ENCODE results near the gene KIF1B. TPM values are rescaled to one million over a fixed set of nuclear protein-coding genes. Genes with fewer than 3 reads are reported as not detected.

KIF1B gene
- total RNA-seq, 1 experiment from 2014 or later, result 33.0 TPM

- intact Hi-C loops (cut with micrococcal nuclease; ENCODE audit: unreplicated experiment) (no loop called here), in situ Hi-C loops (cut with HindIII; ENCODE audit: low pct_unique_long_range_greater_than_20kb, low sequenced_read_pairs) (no loop called here)
- no peak for TF ChIP-seq POLR2AphosphoS5 (IDR thresholded peaks at IDR 0.05; ENCODE audit: low read depth, low read length)
- TF ChIP-seq TCF7L2 (IDR thresholded peaks at IDR 0.05; ENCODE audit: low read depth, low read length), result no peak
- TF ChIP-seq REST (IDR thresholded peaks at IDR 0.05; ENCODE audit: insufficient read depth in 1 of 2, low read depth in 2 of 2, low read length in 1 of 2), result no peak
- TF ChIP-seq, protein P1, sequence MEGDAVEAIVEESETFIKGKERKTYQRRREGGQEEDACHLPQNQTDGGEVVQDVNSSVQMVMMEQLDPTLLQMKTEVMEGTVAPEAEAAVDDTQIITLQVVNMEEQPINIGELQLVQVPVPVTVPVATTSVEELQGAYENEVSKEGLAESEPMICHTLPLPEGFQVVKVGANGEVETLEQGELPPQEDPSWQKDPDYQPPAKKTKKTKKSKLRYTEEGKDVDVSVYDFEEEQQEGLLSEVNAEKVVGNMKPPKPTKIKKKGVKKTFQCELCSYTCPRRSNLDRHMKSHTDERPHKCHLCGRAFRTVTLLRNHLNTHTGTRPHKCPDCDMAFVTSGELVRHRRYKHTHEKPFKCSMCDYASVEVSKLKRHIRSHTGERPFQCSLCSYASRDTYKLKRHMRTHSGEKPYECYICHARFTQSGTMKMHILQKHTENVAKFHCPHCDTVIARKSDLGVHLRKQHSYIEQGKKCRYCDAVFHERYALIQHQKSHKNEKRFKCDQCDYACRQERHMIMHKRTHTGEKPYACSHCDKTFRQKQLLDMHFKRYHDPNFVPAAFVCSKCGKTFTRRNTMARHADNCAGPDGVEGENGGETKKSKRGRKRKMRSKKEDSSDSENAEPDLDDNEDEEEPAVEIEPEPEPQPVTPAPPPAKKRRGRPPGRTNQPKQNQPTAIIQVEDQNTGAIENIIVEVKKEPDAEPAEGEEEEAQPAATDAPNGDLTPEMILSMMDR (IDR thresholded peaks at IDR 0.05), result no peak
- TF ChIP-seq SIN3A (IDR thresholded peaks at IDR 0.05; ENCODE audit: borderline replicate concordance, insufficient read depth, low read depth, low read length), result no peak
- Histone ChIP-seq H3K4me1 (ENCODE audit: control insufficient read depth, insufficient read depth, low read length) (no peaks in the 10 kb centered on the region), H3K4me3 (ENCODE audit: low read depth in 2 of 2, low read length in 2 of 2) (no peak overlapping the region), H3K27ac (ENCODE audit: low read length) (no peak overlapping the region), H3K9me3 (ENCODE audit: control insufficient read depth, insufficient read depth, low read depth, low read length) (no peaks in the 10 kb centered on the region), H3K27me3 (ENCODE audit: control insufficient read depth, insufficient read depth, low read length) (no peaks in the 10 kb centered on the region), H3K36me3 (ENCODE audit: control insufficient read depth, insufficient read depth, low read length) (no peaks in the 10 kb centered on the region)
- no TSS peak for BruUV-seq (replicated peaks)
- CTCF ChIA-PET, result interaction anchor here (0.6 kb wide), 1 partner anchor 352 kb away, joined by 6 read pairs; no protein-coding TSS in a partner anchor
- POLR2A ChIA-PET, result interaction anchor here (0.7 kb wide), 1 partner anchor 322 kb away, joined by 3 read pairs; no protein-coding TSS in a partner anchor
- no peak for DNase-seq (ENCODE audit: low read depth, low spot score)
- no peak for ATAC-seq
Measured at GRCh38 chr1:10283318-10283984, 73.1 kb downstream of the KIF1B start.

DNA sequence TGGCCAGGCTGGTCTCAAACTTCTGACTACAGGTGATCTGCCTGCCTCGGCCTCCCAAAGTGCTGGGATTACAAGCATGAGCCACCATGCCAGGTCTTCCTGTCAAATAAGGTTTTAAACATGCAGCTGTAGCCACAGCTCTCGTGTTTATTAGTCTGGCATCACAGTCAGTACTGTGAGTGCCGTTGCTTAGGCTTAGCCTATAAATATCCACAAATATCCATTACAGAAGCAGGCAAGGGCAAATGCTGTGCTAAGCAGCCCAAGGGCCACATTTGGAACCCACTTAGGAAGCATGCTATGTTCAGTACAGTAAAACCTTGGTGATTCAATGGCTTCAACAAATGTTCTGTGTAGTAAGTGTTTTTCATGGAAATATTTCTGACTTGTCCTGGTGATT is 75.9 kb downstream of the KIF1B start:
- in situ Hi-C loops (cut with HindIII; ENCODE audit: low pct_unique_long_range_greater_than_20kb, low sequenced_read_pairs), result no loop called here
- ATAC-seq (no peak), DNase-seq (ENCODE audit: low read depth, low spot score) (no peak)
- no peaks in the 10 kb centered on the region for H3K36me3 ChIP-seq (ENCODE audit: control insufficient read depth, insufficient read depth, low read length)
- no peaks in the 10 kb centered on the region for H3K27me3 ChIP-seq (ENCODE audit: control insufficient read depth, insufficient read depth, low read length)
- no peak overlapping the region for H3K27ac ChIP-seq (ENCODE audit: low read length)
- POLR2A ChIA-PET, result no interaction called here
- H3K4me3 ChIP-seq (ENCODE audit: low read depth in 2 of 2, low read length in 2 of 2), result no peak overlapping the region
- no peaks in the 10 kb centered on the region for H3K4me1 ChIP-seq (ENCODE audit: control insufficient read depth, insufficient read depth, low read length)
- BruUV-seq (replicated peaks), result no TSS peak
- CTCF ChIA-PET, result no interaction called here
- H3K9me3 ChIP-seq (ENCODE audit: control insufficient read depth, insufficient read depth, low read depth, low read length), result no peaks in the 10 kb centered on the region
- intact Hi-C loops (cut with micrococcal nuclease; ENCODE audit: unreplicated experiment), result no loop called here
- TF ChIP-seq, protein P1 (IDR thresholded peaks at IDR 0.05), result no peak
- TF ChIP-seq TCF7L2 (IDR thresholded peaks at IDR 0.05; ENCODE audit: low read depth, low read length) (no peak), REST (IDR thresholded peaks at IDR 0.05; ENCODE audit: insufficient read depth in 1 of 2, low read depth in 2 of 2, low read length in 1 of 2) (no peak), POLR2AphosphoS5 (IDR thresholded peaks at IDR 0.05; ENCODE audit: low read depth, low read length) (no peak), SIN3A (IDR thresholded peaks at IDR 0.05; ENCODE audit: borderline replicate concordance, insufficient read depth, low read depth, low read length) (no peak)

Data from Panc1 (cell line).